Hepatocyte (in vitro differentiated cells): ENCODE data around the gene MRNIP. TPM values are rescaled to one million over a fixed set of nuclear protein-coding genes. Genes with fewer than 3 reads are reported as not detected.

Experiments used
- DNase-seq: peaks from one replicate; pipeline ENCODE4 v3.0.0-alpha.2; 2016; ENCODE audit warnings: low spot score
- H2AFZ ChIP-seq: fragments of 200-600 bp; sonication (generic); 2 replicates; pipeline ENCODE4 v1.6.0; 2016; ENCODE audit warnings: antibody characterized with exemption, mild to moderate bottlenecking
- H3K27ac ChIP-seq: fragments of 200-600 bp; sonication (generic); 2 replicates; pipeline ENCODE4 v1.5.1; 2016; ENCODE audit warnings: mild to moderate bottlenecking
- H3K27me3 ChIP-seq: fragments of 200-600 bp; sonication (generic); 2 replicates; pipeline ENCODE4 v1.6.1; 2016
- H3K36me3 ChIP-seq: fragments of 200-600 bp; sonication (generic); replicated peaks from 2 replicates; pipeline ENCODE4 v1.5.1; 2016; ENCODE audit warnings: low read depth; ENCODE audit not compliant: insufficient read depth
- H3K4me1 ChIP-seq: fragments of 200-600 bp; sonication (generic); 2 replicates; pipeline ENCODE4 v1.5.1; 2016; ENCODE audit warnings: mild to moderate bottlenecking, moderate library complexity; ENCODE audit not compliant: insufficient read depth
- H3K4me2 ChIP-seq: fragments of 200-600 bp; sonication (generic); 2 replicates; pipeline ENCODE4 v1.6.0; 2016
- H3K4me3 ChIP-seq: fragments of 200-600 bp; sonication (generic); 2 replicates; pipeline ENCODE4 v1.5.1; 2016; ENCODE audit warnings: mild to moderate bottlenecking
- H3K79me2 ChIP-seq: fragments of 200-600 bp; sonication (generic); 2 replicates; pipeline ENCODE4 v1.6.0; 2017; ENCODE audit warnings: mild to moderate bottlenecking
- H3K9me2 ChIP-seq: fragments of 200-600 bp; sonication (generic); replicated peaks from 2 replicates; pipeline ENCODE4 v1.6.0; 2017; ENCODE audit warnings: mild to moderate bottlenecking; ENCODE audit not compliant: insufficient read depth
- H3K9me3 ChIP-seq: fragments of 200-600 bp; sonication (generic); 2 replicates; pipeline ENCODE4 v1.5.1; 2016; ENCODE audit warnings: low read depth, mild to moderate bottlenecking
- H4K20me1 ChIP-seq: fragments of 200-600 bp; sonication (generic); 2 replicates; pipeline ENCODE4 v1.6.0; 2016; ENCODE audit warnings: mild to moderate bottlenecking; ENCODE audit not compliant: insufficient read depth, poor library complexity, severe bottlenecking
- EZH2 ChIP-seq: fragments of 200-600 bp; sonication (generic); IDR thresholded peaks from 2 replicates; pipeline ENCODE4 v1.6.1; 2016; ENCODE audit warnings: antibody characterized with exemption, mild to moderate bottlenecking, borderline replicate concordance
- EZH2phosphoT487 ChIP-seq: fragments of 200-600 bp; sonication (generic); IDR thresholded peaks from one replicate; pipeline ENCODE4 v1.6.1; 2018; ENCODE audit warnings: antibody characterized with exemption, mild to moderate bottlenecking, low read depth, moderate library complexity; ENCODE audit not compliant: unreplicated experiment, severe bottlenecking
- WGBS: methylation state at CpG from one replicate; pipeline ENCODE4 v1.1.6; 2016; ENCODE audit warnings: low lambda C conversion rate; ENCODE audit errors: missing lambda C conversion rate; 5-methylcytosine and 5-hydroxymethylcytosine counted together
- polyA plus RNA-seq: library from polyadenylated mRNA; unstranded; fragments of >200 nt; fragmentation: Nextera tagmentation; extraction: Ambion mirVana; gene quantifications from 2 replicates; pipeline ENCODE4 v1.2.1, GENCODE V29; 2016
- total RNA-seq: library from RNA; depleted of rRNA; stranded (reverse); fragments of >200 nt; gene quantifications from 2 replicates; pipeline ENCODE4 v1.2.3, GENCODE V29; 2014
- TF ChIP-seq, protein P1 (sequence below): fragments of 200-600 bp; sonication (generic); IDR thresholded peaks from 2 replicates; pipeline ENCODE4 v1.5.1; 2016; ENCODE audit warnings: antibody characterized with exemption, mild to moderate bottlenecking; ENCODE audit not compliant: poor library complexity

MRNIP gene
- total and polyA plus RNA-seq, 2 experiments from 2014 or later, result 21.2 to 28.5 TPM

DNA sequence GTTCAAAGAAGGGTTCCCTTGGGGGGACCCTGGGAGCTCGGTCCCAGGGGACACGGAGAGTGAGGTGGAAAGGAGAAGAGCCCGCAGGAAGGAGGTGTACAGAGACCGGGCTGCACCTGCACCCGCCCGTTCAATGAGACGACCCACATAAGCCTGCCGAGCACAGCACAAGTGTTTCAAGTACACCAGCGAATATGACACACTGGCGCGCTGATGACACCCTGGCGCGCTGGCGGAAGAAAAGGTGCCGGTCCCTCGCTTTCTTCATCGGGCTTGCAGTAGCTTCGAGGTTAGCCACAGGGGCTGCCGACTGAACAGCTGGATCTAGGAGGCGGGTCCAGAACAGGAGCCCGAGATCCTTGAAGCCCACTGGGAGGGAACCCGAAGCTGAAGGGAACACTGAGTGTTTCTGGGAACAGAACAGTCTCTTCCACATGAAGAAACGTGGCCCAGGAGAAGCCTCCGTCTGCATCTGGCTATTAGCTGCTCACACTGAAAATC lies 47.7 kb upstream of the MRNIP start:
- peaks cover 14% of the 10 kb centered on the region for H3K4me1 ChIP-seq
- no peak for DNase-seq
- no peaks in the 10 kb centered on the region for H3K9me2 ChIP-seq
- no peak overlapping the region for H3K4me3 ChIP-seq
- 93% methylated on average over 24 of the region's 24 CpGs for WGBS
- H3K27ac ChIP-seq, result no peak overlapping the region
- no peaks in the 10 kb centered on the region for H4K20me1 ChIP-seq
- TF ChIP-seq EZH2, result no peak
- no peak for TF ChIP-seq EZH2phosphoT487
- TF ChIP-seq, protein P1, sequence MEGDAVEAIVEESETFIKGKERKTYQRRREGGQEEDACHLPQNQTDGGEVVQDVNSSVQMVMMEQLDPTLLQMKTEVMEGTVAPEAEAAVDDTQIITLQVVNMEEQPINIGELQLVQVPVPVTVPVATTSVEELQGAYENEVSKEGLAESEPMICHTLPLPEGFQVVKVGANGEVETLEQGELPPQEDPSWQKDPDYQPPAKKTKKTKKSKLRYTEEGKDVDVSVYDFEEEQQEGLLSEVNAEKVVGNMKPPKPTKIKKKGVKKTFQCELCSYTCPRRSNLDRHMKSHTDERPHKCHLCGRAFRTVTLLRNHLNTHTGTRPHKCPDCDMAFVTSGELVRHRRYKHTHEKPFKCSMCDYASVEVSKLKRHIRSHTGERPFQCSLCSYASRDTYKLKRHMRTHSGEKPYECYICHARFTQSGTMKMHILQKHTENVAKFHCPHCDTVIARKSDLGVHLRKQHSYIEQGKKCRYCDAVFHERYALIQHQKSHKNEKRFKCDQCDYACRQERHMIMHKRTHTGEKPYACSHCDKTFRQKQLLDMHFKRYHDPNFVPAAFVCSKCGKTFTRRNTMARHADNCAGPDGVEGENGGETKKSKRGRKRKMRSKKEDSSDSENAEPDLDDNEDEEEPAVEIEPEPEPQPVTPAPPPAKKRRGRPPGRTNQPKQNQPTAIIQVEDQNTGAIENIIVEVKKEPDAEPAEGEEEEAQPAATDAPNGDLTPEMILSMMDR, result no peak
- no peaks in the 10 kb centered on the region for H3K9me3 ChIP-seq
- no peak overlapping the region for H2AFZ ChIP-seq
- H3K36me3 ChIP-seq, result no peaks in the 10 kb centered on the region
- no peaks in the 10 kb centered on the region for H3K27me3 ChIP-seq
- H3K79me2 ChIP-seq, result peaks cover 27% of the 10 kb centered on the region
- H3K4me2 ChIP-seq, result peak overlapping the region; percentile 89

GRCh38 chr5:179905161-179905560 lies 46.5 kb upstream of the MRNIP start:
- Histone ChIP-seq H3K9me2 (no peaks in the 10 kb centered on the region), H3K79me2 (peaks cover 27% of the 10 kb centered on the region), H3K4me1 (peaks cover 14% of the 10 kb centered on the region), H3K36me3 (no peaks in the 10 kb centered on the region), H3K4me3 (no peak overlapping the region), H2AFZ (no peak overlapping the region), H3K27ac (no peak overlapping the region), H3K9me3 (no peaks in the 10 kb centered on the region), H4K20me1 (no peaks in the 10 kb centered on the region), H3K27me3 (no peaks in the 10 kb centered on the region), H3K4me2 (no peak overlapping the region)
- TF ChIP-seq, protein P1, result no peak
- TF ChIP-seq EZH2, result no peak
- no peak for TF ChIP-seq EZH2phosphoT487
- WGBS, result 96% methylated on average over 8 of the region's 8 CpGs
- no peak for DNase-seq

DNA sequence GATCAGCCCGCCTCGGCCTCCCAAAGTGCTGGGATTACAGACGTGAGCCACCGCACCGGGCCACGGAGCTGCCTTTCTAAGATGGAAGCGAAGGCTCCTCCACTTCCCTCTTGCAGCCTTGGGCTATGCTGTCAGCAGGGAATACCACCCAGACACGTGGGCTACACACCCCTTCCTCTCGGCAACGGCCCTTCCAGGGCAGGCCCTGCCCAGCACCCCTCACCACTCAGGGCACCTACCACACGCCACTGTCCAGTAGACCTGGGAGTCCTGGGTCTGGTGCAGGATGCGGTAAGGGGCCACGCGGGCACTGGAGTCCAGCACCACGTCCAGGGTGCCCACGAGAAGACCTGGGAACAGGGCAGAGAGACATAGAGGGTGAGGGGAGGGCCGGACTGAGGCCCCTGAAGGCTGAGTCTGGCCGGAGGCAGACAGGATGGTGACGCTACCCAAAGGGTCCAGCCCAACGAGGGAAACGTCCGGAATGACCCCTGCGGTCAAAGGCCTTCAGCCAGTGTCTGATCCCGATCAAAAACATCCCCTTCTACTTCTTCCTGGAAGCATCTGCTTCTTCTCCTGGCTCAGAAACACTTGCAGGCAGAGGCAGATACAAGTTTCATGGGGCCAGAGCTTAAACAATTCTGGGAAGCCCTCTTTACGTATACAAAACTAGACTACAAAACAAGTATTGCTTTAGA lies 46.0 kb upstream of the MRNIP start:
- TF ChIP-seq EZH2phosphoT487, result no peak
- H4K20me1 ChIP-seq, result no peaks in the 10 kb centered on the region

GRCh38 chr5:179902763-179903158 lies 44.1 kb upstream of the MRNIP start:
- Histone ChIP-seq H4K20me1 (no peaks in the 10 kb centered on the region), H3K4me2 (no peak overlapping the region), H3K79me2 (peaks cover 27% of the 10 kb centered on the region), H3K9me2 (no peaks in the 10 kb centered on the region), H3K9me3 (no peaks in the 10 kb centered on the region), H2AFZ (no peak overlapping the region), H3K27me3 (no peaks in the 10 kb centered on the region), H3K4me3 (no peak overlapping the region), H3K36me3 (no peaks in the 10 kb centered on the region), H3K27ac (no peak overlapping the region), H3K4me1 (peaks cover 10% of the 10 kb centered on the region)
- DNase-seq, result no peak
- WGBS, result 97% methylated on average over 7 of the region's 7 CpGs
- no peak for TF ChIP-seq EZH2
- TF ChIP-seq EZH2phosphoT487, result no peak
- TF ChIP-seq, protein P1, result no peak

More for the DNA sequence above, 46.0 kb upstream of the MRNIP start:
- H3K4me2 ChIP-seq, result no peak overlapping the region
- DNase-seq, result no peak
- no peaks in the 10 kb centered on the region for H3K36me3 ChIP-seq
- H3K27me3 ChIP-seq, result no peaks in the 10 kb centered on the region
- H3K9me2 ChIP-seq, result no peaks in the 10 kb centered on the region
- no peak overlapping the region for H2AFZ ChIP-seq
- no peaks in the 10 kb centered on the region for H3K9me3 ChIP-seq
- no peak overlapping the region for H3K4me3 ChIP-seq
- H3K79me2 ChIP-seq, result peaks cover 27% of the 10 kb centered on the region
- H3K27ac ChIP-seq, result no peak overlapping the region
- peaks cover 14% of the 10 kb centered on the region for H3K4me1 ChIP-seq
- WGBS, result over 99% methylated on average over 25 of the region's 25 CpGs
